HepG2 (cell line): ENCODE measurements around the gene MYCBPAP. TPM values are rescaled to one million over a fixed set of nuclear protein-coding genes. Genes with fewer than 3 reads are reported as not detected.
A peak's percentile ranks its signal among the peaks of the same experiment; 100 is the strongest.

Experiments
- ARNT ChIP-seq: fragments of 450-650 bp; IDR thresholded peaks from 2 replicates; pipeline ENCODE4 v1.6.1; 2017
- CENPBD1 ChIP-seq: sonication (generic); formaldehyde crosslinking; IDR thresholded peaks from 2 replicates; pipeline ENCODE4 v1.8.0; 2022; ENCODE audit warnings: missing genetic modification reagents, low read depth, mild to moderate bottlenecking, borderline replicate concordance
- DMTF1 ChIP-seq: sonication (generic); formaldehyde crosslinking; IDR thresholded peaks from 2 replicates; pipeline ENCODE4 v1.4.0; 2020; ENCODE audit warnings: mild to moderate bottlenecking, missing genetic modification reagents
- DR1 ChIP-seq: sonication (generic); formaldehyde crosslinking; IDR thresholded peaks from 2 replicates; pipeline ENCODE4 v1.8.0; 2021; ENCODE audit warnings: mild to moderate bottlenecking, missing genetic modification reagents, inconsistent platforms
- GLI4 ChIP-seq: sonication (generic); formaldehyde crosslinking; IDR thresholded peaks from 2 replicates; pipeline ENCODE4 v1.5.1; 2020; ENCODE audit warnings: missing genetic modification reagents, mild to moderate bottlenecking, moderate library complexity, borderline replicate concordance
- JUNB ChIP-seq: sonication (generic); formaldehyde crosslinking; IDR thresholded peaks from 2 replicates; pipeline ENCODE4 v1.8.0; 2022; ENCODE audit warnings: missing genetic modification reagents, mild to moderate bottlenecking, borderline replicate concordance
- JUND ChIP-seq: sonication (generic); formaldehyde crosslinking; IDR thresholded peaks from 2 replicates; pipeline ENCODE4 v1.8.0; 2022; ENCODE audit warnings: mild to moderate bottlenecking, missing genetic modification reagents
- NCOA2 ChIP-seq: sonication (generic); formaldehyde crosslinking; IDR thresholded peaks from 2 replicates; pipeline ENCODE4 v1.8.0; 2022; ENCODE audit warnings: inconsistent platforms
- PTBP1 ChIP-seq: fragments of 200-400 bp; formaldehyde crosslinking; IDR thresholded peaks from 2 replicates; pipeline ENCODE4 v1.6.1; 2018; ENCODE audit warnings: low read length, low read depth; ENCODE audit not compliant: poor library complexity, severe bottlenecking
- SMAD1 ChIP-seq: sonication (generic); formaldehyde crosslinking; IDR thresholded peaks from 2 replicates; pipeline ENCODE4 v1.4.0; 2020; ENCODE audit warnings: missing genetic modification reagents, low read depth, mild to moderate bottlenecking, borderline replicate concordance
- TFE3 ChIP-seq: IDR thresholded peaks from 2 replicates; pipeline ENCODE4 v1.6.1; 2016
- U2AF2 ChIP-seq: fragments of 200-400 bp; formaldehyde crosslinking; IDR thresholded peaks from 2 replicates; pipeline ENCODE4 v1.6.1; 2017; ENCODE audit warnings: low read depth, mild to moderate bottlenecking, low read length
- ZNF549 ChIP-seq: sonication (generic); formaldehyde crosslinking; IDR thresholded peaks from 2 replicates; pipeline ENCODE4 v1.5.0; 2020; ENCODE audit warnings: missing genetic modification reagents
- ZNF713 ChIP-seq: sonication (generic); formaldehyde crosslinking; IDR thresholded peaks from 2 replicates; pipeline ENCODE4 v1.4.0; 2020; ENCODE audit warnings: mild to moderate bottlenecking, missing genetic modification reagents
- ZNF782 ChIP-seq: sonication (generic); formaldehyde crosslinking; IDR thresholded peaks from 2 replicates; pipeline ENCODE4 v1.4.0; 2020; ENCODE audit warnings: missing genetic modification reagents, mild to moderate bottlenecking, borderline replicate concordance
- polyA plus RNA-seq, 8 experiments: library from polyadenylated mRNA; depleted of rRNA in 3 of 8; stranded (reverse) in 7 of 8; unstranded in 1 of 8; fragments of >200 nt; fragmentation: Illumina TruSeq in 4 of 8; extraction: Trizol in 4 of 8; gene quantifications; 2 replicates each; pipeline versions ENCODE4 v1.2.1 to v1.2.3, GENCODE V29; 2011 to 2016; ENCODE audit warnings: low read depth in 4 of 8, missing spikeins in 1 of 8, mixed read lengths in 1 of 8; ENCODE audit not compliant: insufficient read depth in 1 of 8
- total RNA-seq, 5 experiments: library from RNA; depleted of rRNA; stranded (reverse); fragments of >200 nt; fragmentation: Illumina TruSeq; extraction: Trizol; gene quantifications; 2 replicates each; pipeline ENCODE4 v1.2.3, GENCODE V29; 2016; ENCODE audit warnings: low read depth in 1 of 5
- TF ChIP-seq, protein P1 (sequence below), 2 experiments: sonication (generic) in 1 of 2; formaldehyde crosslinking in 1 of 2; IDR thresholded peaks; 2 replicates each; pipeline versions ENCODE4 v1.4.0 to v1.6.1; 2018 to 2020; ENCODE audit warnings: missing genetic modification reagents in 2 of 2, borderline replicate concordance in 1 of 2, low read depth in 1 of 2, mild to moderate bottlenecking in 1 of 2, missing biosample characterization in 1 of 2
- TF ChIP-seq, protein P2 (sequence below): sonication (generic); formaldehyde crosslinking; conservative IDR thresholded peaks from 2 replicates; pipeline ENCODE4 v1.4.0; 2020; ENCODE audit warnings: missing genetic modification reagents

Gene MYCBPAP
- total and polyA plus RNA-seq, 2 of the 13 experiments (the other 11 are each of a cell fraction or from before 2014, with no cell fraction given) = 0.22 to 0.24 TPM

- TF ChIP-seq JUND (CRISPR knock-in tag) = no peak
- no peak for TF ChIP-seq DMTF1 (CRISPR knock-in tag)
- no peak for TF ChIP-seq SMAD1 (CRISPR knock-in tag)
- TF ChIP-seq CENPBD1 (CRISPR knock-in tag) = no peak; the same call in 1 of the 2 replicates
- no peak for TF ChIP-seq GLI4 (CRISPR knock-in tag)
- TF ChIP-seq ARNT = no peak
- no peak for TF ChIP-seq U2AF2
- TF ChIP-seq ZNF713 (CRISPR knock-in tag) = no peak
- TF ChIP-seq, protein P1, sequence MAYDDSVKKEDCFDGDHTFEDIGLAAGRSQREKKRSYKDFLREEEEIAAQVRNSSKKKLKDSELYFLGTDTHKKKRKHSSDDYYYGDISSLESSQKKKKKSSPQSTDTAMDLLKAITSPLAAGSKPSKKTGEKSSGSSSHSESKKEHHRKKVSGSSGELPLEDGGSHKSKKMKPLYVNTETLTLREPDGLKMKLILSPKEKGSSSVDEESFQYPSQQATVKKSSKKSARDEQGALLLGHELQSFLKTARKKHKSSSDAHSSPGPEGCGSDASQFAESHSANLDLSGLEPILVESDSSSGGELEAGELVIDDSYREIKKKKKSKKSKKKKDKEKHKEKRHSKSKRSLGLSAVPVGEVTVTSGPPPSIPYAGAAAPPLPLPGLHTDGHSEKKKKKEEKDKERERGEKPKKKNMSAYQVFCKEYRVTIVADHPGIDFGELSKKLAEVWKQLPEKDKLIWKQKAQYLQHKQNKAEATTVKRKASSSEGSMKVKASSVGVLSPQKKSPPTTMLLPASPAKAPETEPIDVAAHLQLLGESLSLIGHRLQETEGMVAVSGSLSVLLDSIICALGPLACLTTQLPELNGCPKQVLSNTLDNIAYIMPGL (CRISPR knock-in tag; IDR thresholded peaks at IDR 0.05; ENCODE audit: borderline replicate concordance in 1 of 2, low read depth in 1 of 2) = peak; percentile 59 to 88; a peak in 2 of 4 replicates
- no peak for TF ChIP-seq JUNB
- TF ChIP-seq, protein P2, sequence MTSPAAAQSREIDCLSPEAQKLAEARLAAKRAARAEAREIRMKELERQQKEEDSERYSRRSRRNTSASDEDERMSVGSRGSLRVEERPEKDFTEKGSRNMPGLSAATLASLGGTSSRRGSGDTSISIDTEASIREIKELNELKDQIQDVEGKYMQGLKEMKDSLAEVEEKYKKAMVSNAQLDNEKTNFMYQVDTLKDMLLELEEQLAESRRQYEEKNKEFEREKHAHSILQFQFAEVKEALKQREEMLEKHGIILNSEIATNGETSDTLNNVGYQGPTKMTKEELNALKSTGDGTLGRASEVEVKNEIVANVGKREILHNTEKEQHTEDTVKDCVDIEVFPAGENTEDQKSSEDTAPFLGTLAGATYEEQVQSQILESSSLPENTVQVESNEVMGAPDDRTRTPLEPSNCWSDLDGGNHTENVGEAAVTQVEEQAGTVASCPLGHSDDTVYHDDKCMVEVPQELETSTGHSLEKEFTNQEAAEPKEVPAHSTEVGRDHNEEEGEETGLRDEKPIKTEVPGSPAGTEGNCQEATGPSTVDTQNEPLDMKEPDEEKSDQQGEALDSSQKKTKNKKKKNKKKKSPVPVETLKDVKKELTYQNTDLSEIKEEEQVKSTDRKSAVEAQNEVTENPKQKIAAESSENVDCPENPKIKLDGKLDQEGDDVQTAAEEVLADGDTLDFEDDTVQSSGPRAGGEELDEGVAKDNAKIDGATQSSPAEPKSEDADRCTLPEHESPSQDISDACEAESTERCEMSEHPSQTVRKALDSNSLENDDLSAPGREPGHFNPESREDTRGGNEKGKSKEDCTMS (CRISPR knock-in tag) = no peak
- no peak for TF ChIP-seq PTBP1
- TF ChIP-seq ZNF782 (CRISPR knock-in tag) = no peak
- no peak for TF ChIP-seq ZNF549
- no peak for TF ChIP-seq DR1
- TF ChIP-seq NCOA2 (CRISPR knock-in tag) = 0 out of 2 replicates have a peak, but pooled peaks have one; percentile 30
- TF ChIP-seq TFE3 (CRISPR knock-in tag) = peak; percentile 57; the same call in 1 of the 2 replicates
Observed at GRCh38 chr17:50550661-50551432, 42.6 kb downstream of the MYCBPAP start (continued).
